ENCODE data around the gene COPS2. TPM values are rescaled to one million over a fixed set of nuclear protein-coding genes. Genes with fewer than 3 reads are reported as not detected.

Gene COPS2
- polyA plus RNA-seq, 1 donor (not counting 4 experiments of a cell fraction or from before 2014, with no cell fraction given) = 114 TPM

GRCh38 chr15:49174902-49175301 lies 19.5 kb upstream of the COPS2 start:
- peaks cover 38% of the 10 kb centered on the region for H3K79me2 ChIP-seq (ENCODE audit: control insufficient read depth, insufficient read depth, low read length)
- no peaks in the 10 kb centered on the region for H3K36me3 ChIP-seq (ENCODE audit: control insufficient read depth in 2 of 2, extremely low read depth in 1 of 2, insufficient read depth in 2 of 2, low read length in 2 of 2)
- dilution Hi-C loops (cut with MboI; ENCODE audit: extremely low pct_ligation_motif_present, low sequenced_read_pairs) = no loop called here
- FAIRE-seq = no peak
- no peak overlapping the region for H3K27ac ChIP-seq (ENCODE audit: control insufficient read depth, insufficient read depth, low read length)
- no peak overlapping the region for H2AFZ ChIP-seq (ENCODE audit: control insufficient read depth, low read length)
- no peaks in the 10 kb centered on the region for H3K9me1 ChIP-seq (ENCODE audit: control insufficient read depth, extremely low read depth, insufficient read depth, low read length)
- no peaks in the 10 kb centered on the region for H4K20me1 ChIP-seq (ENCODE audit: control insufficient read depth, extremely low read depth, insufficient read depth, low read length)
- H3K9ac ChIP-seq (ENCODE audit: control insufficient read depth, extremely low read depth, insufficient read depth, low read length) = no peak overlapping the region
- TF ChIP-seq CTCF (optimal IDR thresholded peaks at IDR 0.05 in 1 of 3, IDR thresholded peaks at IDR 0.05 in 1 of 3, conservative IDR thresholded peaks at IDR 0.05 in 1 of 3; ENCODE audit: extremely low read depth in 1 of 3, insufficient read depth in 2 of 3, low read length in 3 of 3) (no peak), EZH2 (IDR thresholded peaks at IDR 0.05; ENCODE audit: low read length) (no peak)
- no peak for DNase-seq (ENCODE audit: low read depth, low spot score)
- no peak overlapping the region for H3K4me2 ChIP-seq (ENCODE audit: control insufficient read depth, extremely low read depth, insufficient read depth, low read depth, low read length)
- H3K4me3 ChIP-seq (ENCODE audit: control insufficient read depth in 2 of 3, extremely low read depth in 1 of 3, insufficient read depth in 2 of 3, low read depth in 1 of 3, low read length in 3 of 3) = no peak overlapping the region
- peaks cover 7% of the 10 kb centered on the region for H3K4me1 ChIP-seq (ENCODE audit: control insufficient read depth, extremely low read depth, insufficient read depth, low read length)
- no peaks in the 10 kb centered on the region for H3K9me3 ChIP-seq (ENCODE audit: control insufficient read depth, low read depth, low read length)
- no peaks in the 10 kb centered on the region for H3K27me3 ChIP-seq (ENCODE audit: control insufficient read depth, extremely low read depth, insufficient read depth, low read length)

GRCh38 chr15:49171790-49172189 lies 16.4 kb upstream of the COPS2 start:
- no peaks in the 10 kb centered on the region for H3K27me3 ChIP-seq (ENCODE audit: control insufficient read depth, extremely low read depth, insufficient read depth, low read length)
- no peak for TF ChIP-seq CTCF (optimal IDR thresholded peaks at IDR 0.05 in 1 of 3, IDR thresholded peaks at IDR 0.05 in 1 of 3, conservative IDR thresholded peaks at IDR 0.05 in 1 of 3; ENCODE audit: extremely low read depth in 1 of 3, insufficient read depth in 2 of 3, low read length in 3 of 3)
- TF ChIP-seq EZH2 (IDR thresholded peaks at IDR 0.05; ENCODE audit: low read length) = no peak
- no peak overlapping the region for H3K27ac ChIP-seq (ENCODE audit: control insufficient read depth, insufficient read depth, low read length)
- peaks cover 13% of the 10 kb centered on the region for H3K4me1 ChIP-seq (ENCODE audit: control insufficient read depth, extremely low read depth, insufficient read depth, low read length)
- no peaks in the 10 kb centered on the region for H3K9me3 ChIP-seq (ENCODE audit: control insufficient read depth, low read depth, low read length)
- DNase-seq (ENCODE audit: low read depth, low spot score) = no peak
- peak overlapping the region in 1 of 3 experiments; percentile 93 for H3K4me3 ChIP-seq (ENCODE audit: control insufficient read depth in 2 of 3, extremely low read depth in 1 of 3, insufficient read depth in 2 of 3, low read depth in 1 of 3, low read length in 3 of 3)
- dilution Hi-C loops (cut with MboI; ENCODE audit: extremely low pct_ligation_motif_present, low sequenced_read_pairs) = no loop called here
- no peak overlapping the region for H3K9ac ChIP-seq (ENCODE audit: control insufficient read depth, extremely low read depth, insufficient read depth, low read length)
- H3K36me3 ChIP-seq (ENCODE audit: control insufficient read depth in 2 of 2, extremely low read depth in 1 of 2, insufficient read depth in 2 of 2, low read length in 2 of 2) = no peaks in the 10 kb centered on the region
- FAIRE-seq = no peak
- no peak overlapping the region for H2AFZ ChIP-seq (ENCODE audit: control insufficient read depth, low read length)
- H3K79me2 ChIP-seq (ENCODE audit: control insufficient read depth, insufficient read depth, low read length) = peaks cover 32% of the 10 kb centered on the region
- peak overlapping the region; percentile 73 for H3K4me2 ChIP-seq (ENCODE audit: control insufficient read depth, extremely low read depth, insufficient read depth, low read depth, low read length)
- H3K9me1 ChIP-seq (ENCODE audit: control insufficient read depth, extremely low read depth, insufficient read depth, low read length) = no peaks in the 10 kb centered on the region
- no peaks in the 10 kb centered on the region for H4K20me1 ChIP-seq (ENCODE audit: control insufficient read depth, extremely low read depth, insufficient read depth, low read length)

Measured in keratinocyte (primary cell).